GM12878 (cell line): ENCODE measurements around the gene HES2. TPM values are rescaled to one million over a fixed set of nuclear protein-coding genes. Genes with fewer than 3 reads are reported as not detected.

Experiments
- ATAC-seq: fragments of 200-7000 bp; cut with Tn5 transposase; 3 replicates; pipeline ENCODE4 v1.9.1; 2020; ENCODE audit warnings: mild to moderate bottlenecking, moderate library complexity
- BruUV-seq: library from RNA; stranded (reverse); fragments of 400-500 nt; replicated peaks from 2 replicates; lab custom pipeline; 2021; lab: Mats Ljungman, UMichigan
- CTCF ChIA-PET: fragments of 300-600 bp; sonication (Branson Sonifier 250); formaldehyde crosslinking; extraction: SDS; loops from one replicate; lab custom pipeline; 2021; ENCODE audit warnings: inconsistent platforms; lab: Yijun Ruan, JAX
- POLR2A ChIA-PET: fragments of 350-600 bp; formaldehyde crosslinking; extraction: SDS; loops from one replicate; lab custom pipeline; 2021; ENCODE audit warnings: inconsistent platforms; lab: Charles Lee
- RAD21 ChIA-PET: fragments of 300-600 bp; sonication (Branson Sonifier 250); formaldehyde crosslinking; loops from one replicate; lab custom pipeline; 2023; ENCODE audit warnings: antibody characterized with exemption; ENCODE audit not compliant: unreplicated experiment; lab: Charles Lee
- SMC1A ChIA-PET: fragments of 300-600 bp; sonication (Branson Sonifier 250); formaldehyde crosslinking; loops from one replicate; lab custom pipeline; 2023; ENCODE audit not compliant: unreplicated experiment, uncharacterized antibody; lab: Charles Lee
- DNase-seq: peaks from one replicate; pipeline ENCODE4 v3.0.0-alpha.2; 2011; ENCODE audit warnings: low read depth, low spot score
- FAIRE-seq: peaks from 3 replicates; lab custom pipeline; 2011; peaks lifted over from hg19 to GRCh38; lab: Jason Lieb, UNC
- H2AFZ ChIP-seq: 2 replicates; pipeline ENCODE4 v1.6.0; 2011; ENCODE audit warnings: low read depth, low read length, control low read depth; ENCODE audit not compliant: control insufficient read depth
- H3K27ac ChIP-seq: 2 replicates; pipeline ENCODE4 v1.5.1; 2011; ENCODE audit warnings: control low read depth; ENCODE audit not compliant: control insufficient read depth, insufficient read depth
- H3K27me3 ChIP-seq, 2 experiments: replicated peaks in 1 of 2; 2 replicates each; pipeline versions ENCODE4 v1.6.0 to v1.6.1; 2011; ENCODE audit warnings: low read length in 1 of 2; ENCODE audit not compliant: control insufficient read depth in 2 of 2, insufficient read depth in 2 of 2
- H3K36me3 ChIP-seq, 2 experiments: 2 replicates each; pipeline ENCODE4 v1.5.1; 2011; ENCODE audit warnings: low read length in 1 of 2; ENCODE audit not compliant: control insufficient read depth in 2 of 2, insufficient read depth in 2 of 2
- H3K4me1 ChIP-seq: 2 replicates; pipeline ENCODE4 v1.6.1; 2011; ENCODE audit warnings: mild to moderate bottlenecking, low read length, moderate library complexity, mixed read lengths; ENCODE audit not compliant: control insufficient read depth, insufficient read depth
- H3K4me2 ChIP-seq: 2 replicates; pipeline ENCODE4 v1.6.0; 2011; ENCODE audit warnings: control low read depth; ENCODE audit not compliant: control insufficient read depth, insufficient read depth
- H3K4me3 ChIP-seq: fragments of 200-600 bp; sonication (generic); 2 replicates; pipeline ENCODE4 v1.5.1; 2016
- H3K79me2 ChIP-seq: 2 replicates; pipeline ENCODE4 v1.6.0; 2011; ENCODE audit warnings: low read length; ENCODE audit not compliant: control insufficient read depth, insufficient read depth
- H3K9ac ChIP-seq: 2 replicates; pipeline ENCODE4 v1.8.0; 2011; ENCODE audit warnings: low read length, control low read depth, mixed read lengths; ENCODE audit not compliant: control insufficient read depth, insufficient read depth
- H3K9me3 ChIP-seq: replicated peaks from 3 replicates; pipeline ENCODE4 v1.5.1; 2011; ENCODE audit warnings: mild to moderate bottlenecking, low read length; ENCODE audit not compliant: control insufficient read depth, insufficient read depth
- H4K20me1 ChIP-seq: 2 replicates; pipeline ENCODE4 v1.6.0; 2011; ENCODE audit not compliant: control insufficient read depth, insufficient read depth
- CEBPB ChIP-seq, 2 experiments: fragments of 150-350 bp in 1 of 2; IDR thresholded peaks; 2 replicates each; pipeline ENCODE4 v1.6.1; 2012 to 2014; ENCODE audit warnings: low read depth in 2 of 2, low read length in 2 of 2, borderline replicate concordance in 1 of 2, inconsistent platforms in 1 of 2
- FOS ChIP-seq: IDR thresholded peaks from 3 replicates; pipeline ENCODE4 v1.6.1; 2011; ENCODE audit warnings: borderline replicate concordance; ENCODE audit not compliant: insufficient read length; ENCODE audit errors: extremely low read depth
- HDGF ChIP-seq: fragments of 450-650 bp; IDR thresholded peaks from 2 replicates; pipeline ENCODE4 v1.6.1; 2016; ENCODE audit warnings: antibody characterized with exemption
- KDM1A ChIP-seq: fragments of 200-600 bp; sonication (generic); IDR thresholded peaks from 2 replicates; pipeline ENCODE4 v1.6.1; 2016; ENCODE audit warnings: borderline replicate concordance
- MTA3 ChIP-seq: IDR thresholded peaks from 2 replicates; pipeline ENCODE4 v1.6.1; 2012; ENCODE audit warnings: low read length, inconsistent platforms, borderline replicate concordance
- NFXL1 ChIP-seq: fragments of 450-650 bp; IDR thresholded peaks from 2 replicates; pipeline ENCODE4 v1.6.1; 2017; ENCODE audit warnings: antibody characterized with exemption, mild to moderate bottlenecking, borderline replicate concordance
- NR2F1 ChIP-seq: fragments of 450-650 bp; conservative IDR thresholded peaks from 2 replicates; pipeline ENCODE4 v1.6.1; 2017; ENCODE audit warnings: mild to moderate bottlenecking
- SMAD5 ChIP-seq: IDR thresholded peaks from 2 replicates; pipeline ENCODE4 v1.6.1; 2016; ENCODE audit warnings: antibody characterized with exemption, low read depth
- SP1 ChIP-seq: IDR thresholded peaks from one replicate; pipeline ENCODE4 v1.6.1; 2011; ENCODE audit warnings: low read depth, low read length
- SREBF2 ChIP-seq: IDR thresholded peaks from 2 replicates; pipeline ENCODE4 v1.6.1; 2012; ENCODE audit warnings: mild to moderate bottlenecking, low read length
- TARDBP ChIP-seq: IDR thresholded peaks from 2 replicates; pipeline ENCODE4 v1.6.1; 2016; ENCODE audit warnings: borderline replicate concordance
- WGBS: methylation state at CpG from one replicate; pipeline ENCODE4 v1.1.6; 2016; ENCODE audit warnings: low lambda C conversion rate; ENCODE audit not compliant: insufficient replicate concordance, insufficient coverage; ENCODE audit errors: missing lambda C conversion rate; 5-methylcytosine and 5-hydroxymethylcytosine counted together
- in situ Hi-C: fragments of 300-500 bp; cut with MboI; formaldehyde crosslinking; loops from 9 replicates; pipeline ENCODE4 v1.14.3; 2018; ENCODE audit warnings: mixed read lengths
- intact Hi-C: fragments of 100-400 bp; cut with micrococcal nuclease; formaldehyde crosslinking; loops from one replicate; pipeline ENCODE4 v1.14.2; 2022; ENCODE audit not compliant: unreplicated experiment
- polyA plus RNA-seq, 11 experiments: library from polyadenylated mRNA; depleted of rRNA in 4 of 11; unstranded in 6 of 11; stranded (reverse) in 5 of 11; fragments of >200 nt; fragmentation: Nextera tagmentation in 4 of 11; fragmentation: Illumina TruSeq in 1 of 11; extraction: Ambion mirVana in 4 of 11; extraction: Trizol in 1 of 11; gene quantifications; 1 replicate in 1 of 11; 2 replicates in 10 of 11; pipeline versions ENCODE4 v1.2.1 to v1.2.3, GENCODE V29; 2011 to 2016; ENCODE audit warnings: inconsistent platforms in 2 of 11, missing spikeins in 2 of 11, low read depth in 1 of 11
- total RNA-seq, 4 experiments: library from RNA; depleted of rRNA in 3 of 4; stranded (reverse); fragments of >200 nt in 3 of 4; fragmentation: Illumina TruSeq in 1 of 4; extraction: Trizol in 1 of 4; gene quantifications; 2 replicates each; pipeline versions ENCODE4 v1.2.1 to v1.2.3, GENCODE V29; 2013 to 2021
- TF ChIP-seq, protein P1 (sequence below): IDR thresholded peaks from 2 replicates; pipeline ENCODE4 v1.6.1; 2012; ENCODE audit warnings: low read depth, low read length, improper control_type of control experiment
- TF ChIP-seq, protein P2 (sequence below): fragments of 450-650 bp; IDR thresholded peaks from 2 replicates; pipeline ENCODE4 v1.6.1; 2017; ENCODE audit warnings: mild to moderate bottlenecking, moderate library complexity
- TF ChIP-seq, protein P3 (sequence below): fragments of 450-650 bp; IDR thresholded peaks from 2 replicates; pipeline ENCODE4 v1.6.1; 2017; ENCODE audit warnings: antibody characterized with exemption, mild to moderate bottlenecking, moderate library complexity
- TF ChIP-seq, protein P4 (sequence below): IDR thresholded peaks from 2 replicates; pipeline ENCODE4 v1.6.1; 2011; ENCODE audit warnings: borderline replicate concordance, low read depth, mild to moderate bottlenecking, moderate library complexity, low read length; ENCODE audit not compliant: insufficient read depth, poor library complexity, severe bottlenecking

The HES2 gene
- total and polyA plus RNA-seq, 10 of the 15 experiments (the other 5 are each of a cell fraction or from before 2014, with no cell fraction given) = 0.13 to 2.0 (median 0.26) TPM

DNA sequence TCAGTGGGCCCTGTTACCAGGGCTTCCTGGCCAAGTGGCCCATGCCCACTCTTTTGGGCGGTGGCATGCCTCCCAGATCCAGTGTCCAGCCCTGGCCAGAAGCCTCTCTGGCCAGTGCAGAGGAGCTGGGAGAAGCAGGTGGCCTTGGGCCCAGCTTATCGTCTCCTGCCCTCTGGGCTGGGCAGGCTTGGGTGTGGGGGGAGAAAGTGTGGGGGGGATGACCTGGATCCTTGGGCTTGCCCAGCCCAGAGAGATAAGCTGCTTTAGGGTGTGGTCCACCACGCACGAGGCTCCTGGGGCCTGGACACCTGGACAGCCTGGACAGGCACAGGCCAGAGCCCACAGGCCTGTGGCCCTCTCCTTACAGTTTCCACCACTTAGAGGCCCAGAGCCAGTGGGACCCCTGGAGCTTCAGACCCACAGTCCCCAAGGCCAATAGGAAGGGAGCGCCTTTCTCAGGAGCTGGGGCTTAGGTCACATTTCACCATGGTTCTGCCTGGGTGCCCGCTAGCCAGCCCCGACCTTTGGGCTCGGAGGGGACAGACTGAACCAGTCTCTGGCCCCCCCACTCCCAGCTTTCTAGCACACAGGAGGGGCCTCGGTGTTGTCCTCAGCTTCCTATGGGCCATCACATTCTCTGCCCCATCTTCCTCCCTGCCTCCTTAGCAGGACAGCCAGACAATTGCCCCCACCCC lies 6.7 kb upstream of the HES2 start:
- H3K4me1 ChIP-seq = peaks cover 6% of the 10 kb centered on the region; the same call in 1 of the 2 replicates
- no peak overlapping the region for H3K4me3 ChIP-seq
- ChIA-PET CTCF (interaction anchor here (0.8 to 10.9 kb wide), 2 partner anchors 14 to 64 kb away, joined by 4 to 137 read pairs; no protein-coding TSS in a partner anchor), RAD21 (no interaction called here), SMC1A (interaction anchor here (0.9 kb wide), 1 partner anchor 11 kb away, joined by 3 read pairs; no protein-coding TSS in a partner anchor), POLR2A (interaction anchor here (0.5 kb wide), 1 partner anchor 23 kb away, joined by 9 read pairs; no protein-coding TSS in a partner anchor)
- H3K27me3 ChIP-seq = peaks cover 6 to 18% of the 10 kb centered on the region in 2 experiments; a peak in 3 of 4 replicates
- DNase-seq = no peak
- 45% methylated on average over 9 of the region's 9 CpGs for WGBS
- H3K4me2 ChIP-seq = no peak overlapping the region
- in situ Hi-C loops (no loop called here), intact Hi-C loops (no loop called here)
- H3K27ac ChIP-seq = no peak overlapping the region
- ATAC-seq = no peak
- BruUV-seq = no TSS peak
- FAIRE-seq = no peak
- no peaks in the 10 kb centered on the region for H4K20me1 ChIP-seq
- H2AFZ ChIP-seq = no peak overlapping the region
- H3K9ac ChIP-seq = no peak overlapping the region
- H3K9me3 ChIP-seq = no peaks in the 10 kb centered on the region
- no peaks in the 10 kb centered on the region for H3K36me3 ChIP-seq
- H3K79me2 ChIP-seq = no peaks in the 10 kb centered on the region
- TF ChIP-seq SMAD5 (no peak), MTA3 (no peak), TARDBP (no peak), SREBF2 (no peak), NR2F1 (no peak), KDM1A (no peak), HDGF (no peak), NFXL1 (no peak), SP1 (no peak), FOS (no peak), CEBPB (IDR thresholded peaks at IDR 0.05; ENCODE audit: borderline replicate concordance in 1 of 2, low read depth in 2 of 2, low read length in 2 of 2) (no peak)
- TF ChIP-seq, protein P1, sequence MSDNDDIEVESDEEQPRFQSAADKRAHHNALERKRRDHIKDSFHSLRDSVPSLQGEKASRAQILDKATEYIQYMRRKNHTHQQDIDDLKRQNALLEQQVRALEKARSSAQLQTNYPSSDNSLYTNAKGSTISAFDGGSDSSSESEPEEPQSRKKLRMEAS = no peak
- TF ChIP-seq, protein P2, sequence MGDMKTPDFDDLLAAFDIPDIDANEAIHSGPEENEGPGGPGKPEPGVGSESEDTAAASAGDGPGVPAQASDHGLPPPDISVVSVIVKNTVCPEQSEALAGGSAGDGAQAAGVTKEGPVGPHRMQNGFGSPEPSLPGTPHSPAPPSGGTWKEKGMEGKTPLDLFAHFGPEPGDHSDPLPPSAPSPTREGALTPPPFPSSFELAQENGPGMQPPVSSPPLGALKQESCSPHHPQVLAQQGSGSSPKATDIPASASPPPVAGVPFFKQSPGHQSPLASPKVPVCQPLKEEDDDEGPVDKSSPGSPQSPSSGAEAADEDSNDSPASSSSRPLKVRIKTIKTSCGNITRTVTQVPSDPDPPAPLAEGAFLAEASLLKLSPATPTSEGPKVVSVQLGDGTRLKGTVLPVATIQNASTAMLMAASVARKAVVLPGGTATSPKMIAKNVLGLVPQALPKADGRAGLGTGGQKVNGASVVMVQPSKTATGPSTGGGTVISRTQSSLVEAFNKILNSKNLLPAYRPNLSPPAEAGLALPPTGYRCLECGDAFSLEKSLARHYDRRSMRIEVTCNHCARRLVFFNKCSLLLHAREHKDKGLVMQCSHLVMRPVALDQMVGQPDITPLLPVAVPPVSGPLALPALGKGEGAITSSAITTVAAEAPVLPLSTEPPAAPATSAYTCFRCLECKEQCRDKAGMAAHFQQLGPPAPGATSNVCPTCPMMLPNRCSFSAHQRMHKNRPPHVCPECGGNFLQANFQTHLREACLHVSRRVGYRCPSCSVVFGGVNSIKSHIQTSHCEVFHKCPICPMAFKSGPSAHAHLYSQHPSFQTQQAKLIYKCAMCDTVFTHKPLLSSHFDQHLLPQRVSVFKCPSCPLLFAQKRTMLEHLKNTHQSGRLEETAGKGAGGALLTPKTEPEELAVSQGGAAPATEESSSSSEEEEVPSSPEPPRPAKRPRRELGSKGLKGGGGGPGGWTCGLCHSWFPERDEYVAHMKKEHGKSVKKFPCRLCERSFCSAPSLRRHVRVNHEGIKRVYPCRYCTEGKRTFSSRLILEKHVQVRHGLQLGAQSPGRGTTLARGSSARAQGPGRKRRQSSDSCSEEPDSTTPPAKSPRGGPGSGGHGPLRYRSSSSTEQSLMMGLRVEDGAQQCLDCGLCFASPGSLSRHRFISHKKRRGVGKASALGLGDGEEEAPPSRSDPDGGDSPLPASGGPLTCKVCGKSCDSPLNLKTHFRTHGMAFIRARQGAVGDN = no peak
- TF ChIP-seq, protein P3, sequence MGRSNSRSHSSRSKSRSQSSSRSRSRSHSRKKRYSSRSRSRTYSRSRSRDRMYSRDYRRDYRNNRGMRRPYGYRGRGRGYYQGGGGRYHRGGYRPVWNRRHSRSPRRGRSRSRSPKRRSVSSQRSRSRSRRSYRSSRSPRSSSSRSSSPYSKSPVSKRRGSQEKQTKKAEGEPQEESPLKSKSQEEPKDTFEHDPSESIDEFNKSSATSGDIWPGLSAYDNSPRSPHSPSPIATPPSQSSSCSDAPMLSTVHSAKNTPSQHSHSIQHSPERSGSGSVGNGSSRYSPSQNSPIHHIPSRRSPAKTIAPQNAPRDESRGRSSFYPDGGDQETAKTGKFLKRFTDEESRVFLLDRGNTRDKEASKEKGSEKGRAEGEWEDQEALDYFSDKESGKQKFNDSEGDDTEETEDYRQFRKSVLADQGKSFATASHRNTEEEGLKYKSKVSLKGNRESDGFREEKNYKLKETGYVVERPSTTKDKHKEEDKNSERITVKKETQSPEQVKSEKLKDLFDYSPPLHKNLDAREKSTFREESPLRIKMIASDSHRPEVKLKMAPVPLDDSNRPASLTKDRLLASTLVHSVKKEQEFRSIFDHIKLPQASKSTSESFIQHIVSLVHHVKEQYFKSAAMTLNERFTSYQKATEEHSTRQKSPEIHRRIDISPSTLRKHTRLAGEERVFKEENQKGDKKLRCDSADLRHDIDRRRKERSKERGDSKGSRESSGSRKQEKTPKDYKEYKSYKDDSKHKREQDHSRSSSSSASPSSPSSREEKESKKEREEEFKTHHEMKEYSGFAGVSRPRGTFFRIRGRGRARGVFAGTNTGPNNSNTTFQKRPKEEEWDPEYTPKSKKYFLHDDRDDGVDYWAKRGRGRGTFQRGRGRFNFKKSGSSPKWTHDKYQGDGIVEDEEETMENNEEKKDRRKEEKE = no peak
- TF ChIP-seq, protein P4, sequence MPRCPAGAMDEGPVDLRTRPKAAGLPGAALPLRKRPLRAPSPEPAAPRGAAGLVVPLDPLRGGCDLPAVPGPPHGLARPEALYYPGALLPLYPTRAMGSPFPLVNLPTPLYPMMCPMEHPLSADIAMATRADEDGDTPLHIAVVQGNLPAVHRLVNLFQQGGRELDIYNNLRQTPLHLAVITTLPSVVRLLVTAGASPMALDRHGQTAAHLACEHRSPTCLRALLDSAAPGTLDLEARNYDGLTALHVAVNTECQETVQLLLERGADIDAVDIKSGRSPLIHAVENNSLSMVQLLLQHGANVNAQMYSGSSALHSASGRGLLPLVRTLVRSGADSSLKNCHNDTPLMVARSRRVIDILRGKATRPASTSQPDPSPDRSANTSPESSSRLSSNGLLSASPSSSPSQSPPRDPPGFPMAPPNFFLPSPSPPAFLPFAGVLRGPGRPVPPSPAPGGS = no peak
